ENCODE data around the gene TNRC6C.

The TNRC6C gene

GRCh38 chr17:78016852-78017251, 58.3 kb downstream of the TNRC6C start:
- DNase-seq: no peak

- no peak for DNase-seq
Measured at GRCh38 chr17:78019367-78019975, 61.0 kb downstream of the TNRC6C start.

GRCh38 chr17:78019976-78020716, 61.6 kb downstream of the TNRC6C start:
- no peak for DNase-seq

- no peak for DNase-seq
Measured at GRCh38 chr17:78020717-78021108, 62.2 kb downstream of the TNRC6C start.

- DNase-seq: no peak
Measured at GRCh38 chr17:78022425-78022824, 63.9 kb downstream of the TNRC6C start.

- no peak for DNase-seq
Measured at GRCh38 chr17:78023042-78023441, 64.5 kb downstream of the TNRC6C start.

GRCh38 chr17:78026381-78026780, 67.9 kb downstream of the TNRC6C start:
- DNase-seq: no peak

GRCh38 chr17:78027121-78027520, 68.6 kb downstream of the TNRC6C start:
- no peak for DNase-seq

- DNase-seq: no peak
Measured at GRCh38 chr17:78029697-78030096, 71.2 kb downstream of the TNRC6C start.

GRCh38 chr17:78031435-78031834, 72.9 kb downstream of the TNRC6C start:
- no peak for DNase-seq

- no peak for DNase-seq
Measured at GRCh38 chr17:78032166-78032565, 73.7 kb downstream of the TNRC6C start.

- no peak for DNase-seq
Measured at GRCh38 chr17:78034429-78035091, 76.1 kb downstream of the TNRC6C start.

GRCh38 chr17:78037280-78037679, 78.8 kb downstream of the TNRC6C start:
- no peak for DNase-seq

GRCh38 chr17:78038748-78039288, 80.3 kb downstream of the TNRC6C start:
- DNase-seq: no peak

GRCh38 chr17:78039581-78039980, 81.1 kb downstream of the TNRC6C start:
- no peak for DNase-seq

- DNase-seq: no peak
Measured at GRCh38 chr17:78040440-78041385, 82.2 kb downstream of the TNRC6C start.

GRCh38 chr17:78041386-78042179, 83.1 kb downstream of the TNRC6C start:
- DNase-seq: no peak

GRCh38 chr17:78042542-78042941, 84.0 kb downstream of the TNRC6C start:
- no peak for DNase-seq

GRCh38 chr17:78043031-78043430, 84.5 kb downstream of the TNRC6C start:
- no peak for DNase-seq

- no peak for DNase-seq
Measured at GRCh38 chr17:78044280-78044835, 85.9 kb downstream of the TNRC6C start.

GRCh38 chr17:78045316-78045715, 86.8 kb downstream of the TNRC6C start:
- no peak for DNase-seq

- DNase-seq: no peak
Measured at GRCh38 chr17:78046923-78047322, 88.4 kb downstream of the TNRC6C start.

All from islet precursor cell (in vitro differentiated cells).